Liver (tissue), 9 donors: ENCODE data around the gene FUOM. TPM values are rescaled to one million over a fixed set of nuclear protein-coding genes. Genes with fewer than 3 reads are reported as not detected.

Experiments used
- DNase-seq: peaks from one replicate; pipeline ENCODE4 v3.0.0-alpha.2; 2017; ENCODE audit warnings: low spot score
- H3K27ac ChIP-seq, 2 donors: one replicate each; pipeline ENCODE4 v1.7.0; 2013; ENCODE audit warnings: inconsistent platforms in 2 of 2, low read length in 2 of 2, control low read depth in 1 of 2, low read depth in 1 of 2, mild to moderate bottlenecking in 1 of 2
- H3K27me3 ChIP-seq, 4 donors: one replicate each; pipeline versions ENCODE4 v1.6.1 to v1.7.0; 2013; ENCODE audit warnings: low read length in 3 of 4, inconsistent platforms in 1 of 4, mild to moderate bottlenecking in 1 of 4, moderate library complexity in 1 of 4; ENCODE audit not compliant: control insufficient read depth in 4 of 4, insufficient read depth in 4 of 4
- H3K36me3 ChIP-seq, 4 donors: one replicate each; pipeline versions ENCODE4 v1.6.1 to v1.7.0; 2013; ENCODE audit warnings: low read length in 3 of 4, mild to moderate bottlenecking in 3 of 4, low read depth in 1 of 4, moderate library complexity in 1 of 4; ENCODE audit not compliant: control insufficient read depth in 4 of 4, insufficient read depth in 3 of 4
- H3K4me1 ChIP-seq, 4 donors: one replicate each; pipeline versions ENCODE4 v1.6.1 to v1.7.0; 2013; ENCODE audit warnings: low read length in 3 of 4, mild to moderate bottlenecking in 3 of 4, moderate library complexity in 1 of 4; ENCODE audit not compliant: control insufficient read depth in 4 of 4, insufficient read depth in 4 of 4
- H3K4me3 ChIP-seq, 3 donors: one replicate each; pipeline versions ENCODE4 v1.6.1 to v1.7.0; 2013; ENCODE audit warnings: low read length in 3 of 3, control low read depth in 1 of 3, low read depth in 1 of 3, mild to moderate bottlenecking in 1 of 3
- H3K9ac ChIP-seq, 2 donors: one replicate each; pipeline ENCODE4 v1.7.0; 2013; ENCODE audit warnings: low read length in 2 of 2, mild to moderate bottlenecking in 2 of 2, moderate library complexity in 2 of 2, control low read depth in 1 of 2, low read depth in 1 of 2
- H3K9me3 ChIP-seq, 4 donors: one replicate each; pipeline versions ENCODE4 v1.6.1 to v1.7.0; 2013; ENCODE audit warnings: low read length in 3 of 4; ENCODE audit not compliant: control insufficient read depth in 4 of 4
- CTCF ChIP-seq: fragments of 150-350 bp; IDR thresholded peaks from 2 replicates; pipeline ENCODE4 v1.5.1; 2017; ENCODE audit warnings: improper control_type of control experiment, low read depth, low read length; ENCODE audit not compliant: missing input control
- EGR1 ChIP-seq, 2 donors: IDR thresholded peaks; 2 replicates each; pipeline ENCODE4 v1.6.1; 2016 to 2018; ENCODE audit warnings: antibody characterized with exemption in 2 of 2, low read depth in 2 of 2
- FOXA2 ChIP-seq: IDR thresholded peaks from 2 replicates; pipeline ENCODE4 v1.6.1; 2016; ENCODE audit warnings: antibody characterized with exemption
- HNF4A ChIP-seq, 2 donors: conservative IDR thresholded peaks; 2 replicates each; pipeline ENCODE4 v1.6.1; 2016; ENCODE audit warnings: antibody characterized with exemption in 2 of 2, mild to moderate bottlenecking in 2 of 2
- HNF4G ChIP-seq: IDR thresholded peaks from 2 replicates; pipeline ENCODE4 v1.6.1; 2016; ENCODE audit warnings: antibody characterized with exemption
- JUND ChIP-seq, 2 donors: IDR thresholded peaks; 2 replicates each; pipeline ENCODE4 v1.6.1; 2016; ENCODE audit warnings: antibody characterized with exemption in 2 of 2
- NR2F2 ChIP-seq: IDR thresholded peaks from 2 replicates; pipeline ENCODE4 v1.6.1; 2016; ENCODE audit warnings: antibody characterized with exemption
- RAD21 ChIP-seq, 2 donors: IDR thresholded peaks; 2 replicates each; pipeline ENCODE4 v1.6.1; 2016; ENCODE audit warnings: antibody characterized with exemption in 2 of 2, mild to moderate bottlenecking in 2 of 2
- RXRA ChIP-seq, 2 donors: IDR thresholded peaks; 2 replicates each; pipeline ENCODE4 v1.6.1; 2017 to 2018; ENCODE audit warnings: antibody characterized with exemption in 2 of 2, mild to moderate bottlenecking in 1 of 2
- SP1 ChIP-seq: IDR thresholded peaks from 2 replicates; pipeline ENCODE4 v1.6.1; 2018; ENCODE audit warnings: antibody characterized with exemption, mild to moderate bottlenecking
- ZBTB33 ChIP-seq: IDR thresholded peaks from 2 replicates; pipeline ENCODE4 v1.6.1; 2016; ENCODE audit warnings: antibody characterized with exemption
- WGBS: extraction: QIAGEN DNeasy Blood & Tissue Kit; methylation state at CpG from one replicate; pipeline ENCODE4 v1.1.7; 2013; 5-methylcytosine and 5-hydroxymethylcytosine counted together
- polyA plus RNA-seq, 2 donors: library from polyadenylated mRNA; stranded (reverse) in 1 of 2; unstranded in 1 of 2; fragments of 200-250 nt in 1 of 2; fragments of >200 nt in 1 of 2; fragmentation: Nextera tagmentation in 1 of 2; extraction: Ambion mirVana in 1 of 2; gene quantifications; one replicate each; pipeline versions ENCODE4 v1.2.1 to v1.2.3, GENCODE V29; 2013 to 2015
- total RNA-seq, 2 donors: library from RNA; depleted of rRNA; stranded (reverse); fragments of >200 nt; gene quantifications; one replicate each; pipeline ENCODE4 v1.2.3, GENCODE V29; 2014
- TF ChIP-seq, protein P1 (sequence below): IDR thresholded peaks from 2 replicates; pipeline ENCODE4 v1.6.1; 2016; ENCODE audit warnings: antibody characterized with exemption
- donor health status: healthy.
- donor health status: healthy.
- donor health status: healthy.
- donor health status: healthy.
- donor health status: healthy.

The FUOM gene
- total and polyA plus RNA-seq, 4 donors: 24.3 to 194 (median 96.0) TPM

GRCh38 chr10:133329491-133330202 lies 28.2 kb downstream of the FUOM start:
- DNase-seq: peak; percentile 88
- Histone ChIP-seq H3K36me3 (no peaks in the 10 kb centered on the region), H3K4me3 (peak overlapping the region in 1 of 3 donors; percentile 48), H3K9ac (no peak overlapping the region), H3K4me1 (peaks cover 0 to 22% (median 6%) of the 10 kb centered on the region in 4 donors), H3K9me3 (no peaks in the 10 kb centered on the region), H3K27ac (no peak overlapping the region), H3K27me3 (peaks cover 0 to 17% (median 8%) of the 10 kb centered on the region in 4 donors)
- TF ChIP-seq CTCF: peak; percentile 87
- no peak for TF ChIP-seq FOXA2
- TF ChIP-seq RXRA (IDR thresholded peaks at IDR 0.05): peak in 1 of 2 donors; percentile 14
- TF ChIP-seq ZBTB33: no peak
- TF ChIP-seq, protein P1, sequence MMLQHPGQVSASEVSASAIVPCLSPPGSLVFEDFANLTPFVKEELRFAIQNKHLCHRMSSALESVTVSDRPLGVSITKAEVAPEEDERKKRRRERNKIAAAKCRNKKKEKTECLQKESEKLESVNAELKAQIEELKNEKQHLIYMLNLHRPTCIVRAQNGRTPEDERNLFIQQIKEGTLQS: no peak
- no peak for TF ChIP-seq HNF4G
- TF ChIP-seq SP1: no peak
- TF ChIP-seq RAD21 (IDR thresholded peaks at IDR 0.05): peak; percentile 89 to 90
- 10% methylated on average over 37 of the region's 37 CpGs for WGBS

GRCh38 chr10:133328358-133329343 lies 29.2 kb downstream of the FUOM start:
- Histone ChIP-seq H3K27ac (no peak overlapping the region), H3K36me3 (no peaks in the 10 kb centered on the region), H3K4me3 (no peak overlapping the region), H3K9me3 (no peaks in the 10 kb centered on the region), H3K4me1 (peaks cover 2 to 22% (median 8%) of the 10 kb centered on the region in 4 donors), H3K9ac (no peak overlapping the region), H3K27me3 (peaks cover 0 to 17% (median 8%) of the 10 kb centered on the region in 4 donors)
- 77% methylated on average over 15 of the region's 15 CpGs for WGBS
- TF ChIP-seq EGR1 (IDR thresholded peaks at IDR 0.05; ENCODE audit: low read depth in 2 of 2) (no peak), NR2F2 (no peak), HNF4A (conservative IDR thresholded peaks at IDR 0.05) (no peak), JUND (IDR thresholded peaks at IDR 0.05) (no peak)
- TF ChIP-seq, protein P1: no peak
- no peak for DNase-seq
